Measurements from ENCODE around the gene FTCD.
"Not testable (repeated sequence)": the region's sequence is repeated elsewhere in the genome, so short reads cannot be mapped to it uniquely, and the experiment has no call there.

Gene FTCD

DNA sequence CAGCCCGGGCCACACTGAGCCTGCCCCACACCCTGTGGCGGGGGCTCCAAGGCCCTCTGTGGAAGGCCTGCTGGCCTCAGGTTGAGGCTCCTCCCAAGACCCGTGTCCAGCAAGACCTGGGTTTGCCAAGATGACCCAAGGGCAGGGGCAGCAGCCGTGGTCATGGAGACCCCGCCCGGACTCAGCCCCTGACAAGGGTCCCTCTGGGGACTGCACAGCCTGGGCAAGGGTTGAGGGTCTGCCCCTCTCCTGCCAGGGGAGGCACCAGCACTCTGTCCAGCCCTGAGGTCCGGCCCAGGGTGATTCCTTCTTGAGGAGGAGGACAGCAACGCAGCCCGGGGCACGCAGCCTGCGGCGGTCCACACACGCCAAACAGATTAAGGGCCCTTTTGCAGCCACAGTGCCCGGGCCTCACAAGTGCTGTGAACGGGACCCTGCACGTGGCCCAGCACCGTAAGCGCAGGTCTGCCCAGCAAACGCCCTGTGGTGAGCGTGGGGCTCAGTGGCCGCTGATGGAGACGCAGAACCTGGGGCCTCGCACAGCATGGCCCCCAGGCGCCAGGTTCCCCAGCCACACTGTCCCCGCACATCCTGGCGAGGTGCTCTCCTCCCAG is 25.5 kb upstream of the FTCD start:
- peaks cover 0 to 9% (median 8%) of the 10 kb centered on the region in 5 donors for H3K27me3 ChIP-seq (ENCODE audit: control insufficient read depth in 5 of 5, insufficient read depth in 4 of 5, low read length in 5 of 5)
- peaks cover 0 to 4% (median 0%) of the 10 kb centered on the region in 5 donors for H3K36me3 ChIP-seq (ENCODE audit: control insufficient read depth in 5 of 5, insufficient read depth in 5 of 5, low read length in 5 of 5)
- H3K9ac ChIP-seq (ENCODE audit: low read length in 5 of 5) = no peak overlapping the region
- H3K27ac ChIP-seq (ENCODE audit: low read depth, low read length) = no peak overlapping the region
- H3K4me1 ChIP-seq (ENCODE audit: control insufficient read depth in 5 of 5, insufficient read depth in 5 of 5, low read length in 5 of 5) = peaks cover 0 to 20% (median 11%) of the 10 kb centered on the region in 5 donors
- no peak overlapping the region for H3K4me3 ChIP-seq (ENCODE audit: low read depth in 1 of 5, low read length in 5 of 5)
- H3K9me3 ChIP-seq (ENCODE audit: control insufficient read depth in 5 of 5, low read length in 5 of 5) = peaks cover 0 to 2% (median 0%) of the 10 kb centered on the region in 5 donors

DNA sequence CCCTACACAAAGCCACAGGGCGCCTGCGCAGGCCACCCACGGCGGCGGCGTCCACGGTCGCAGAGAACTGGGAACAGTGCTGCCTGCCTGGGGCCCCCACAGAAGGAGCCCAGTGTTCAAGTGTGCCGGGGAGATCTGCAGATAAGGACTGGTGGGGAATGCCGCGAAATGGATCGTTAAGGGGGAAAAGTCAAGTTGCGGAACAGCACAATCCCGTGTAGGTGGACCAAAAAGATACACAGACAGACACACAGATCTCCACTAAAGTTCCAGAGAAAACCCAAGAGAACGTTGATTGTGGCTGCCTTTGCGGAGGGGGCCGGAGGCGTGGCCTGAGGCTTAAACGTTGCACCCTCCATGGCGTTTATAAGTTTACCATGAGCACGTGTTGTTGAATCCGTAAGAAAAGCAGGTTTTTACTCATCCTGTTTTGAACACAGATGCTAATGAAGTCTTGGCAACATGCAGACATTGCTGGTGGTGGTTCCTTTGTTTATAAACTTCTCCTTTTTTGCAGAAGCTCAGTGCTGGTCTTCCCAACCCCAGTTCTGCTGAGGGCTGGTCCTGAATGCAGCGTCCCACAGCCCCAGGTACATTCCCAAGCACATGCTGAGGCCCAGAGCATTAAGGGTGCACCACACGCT is 24.8 kb upstream of the FTCD start:
- peaks cover 0 to 4% (median 0%) of the 10 kb centered on the region in 5 donors for H3K36me3 ChIP-seq (ENCODE audit: control insufficient read depth in 5 of 5, insufficient read depth in 5 of 5, low read length in 5 of 5)
- peaks cover 0 to 9% (median 8%) of the 10 kb centered on the region in 5 donors for H3K27me3 ChIP-seq (ENCODE audit: control insufficient read depth in 5 of 5, insufficient read depth in 4 of 5, low read length in 5 of 5)
- H3K9me3 ChIP-seq (ENCODE audit: control insufficient read depth in 5 of 5, low read length in 5 of 5) = peaks cover 0 to 2% (median 0%) of the 10 kb centered on the region in 5 donors
- H3K27ac ChIP-seq (ENCODE audit: low read depth, low read length) = no peak overlapping the region
- H3K4me1 ChIP-seq (ENCODE audit: control insufficient read depth in 5 of 5, insufficient read depth in 5 of 5, low read length in 5 of 5) = peaks cover 0 to 19% (median 11%) of the 10 kb centered on the region in 5 donors
- H3K4me3 ChIP-seq (ENCODE audit: low read depth in 1 of 5, low read length in 5 of 5) = no peak overlapping the region
- H3K9ac ChIP-seq (ENCODE audit: low read length in 5 of 5) = no peak overlapping the region

DNA sequence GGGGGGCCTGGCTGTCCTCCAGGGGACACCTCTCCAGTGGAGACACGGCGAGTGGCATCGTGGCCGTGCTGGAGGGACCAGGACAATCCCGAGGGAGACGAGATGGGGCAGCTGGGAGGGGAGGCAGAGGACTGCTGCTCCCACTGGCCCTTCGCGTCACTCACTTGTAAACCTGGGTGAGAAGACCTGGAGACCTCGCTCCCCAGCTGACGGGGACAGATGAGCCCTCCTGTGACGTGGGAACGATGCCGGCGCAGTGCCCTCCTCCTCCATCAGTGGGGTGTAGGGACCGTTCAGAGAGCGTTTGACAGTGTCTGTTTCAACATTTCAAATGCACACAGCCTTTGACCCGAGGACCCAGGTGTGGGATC is 24.3 kb upstream of the FTCD start:
- H3K27ac ChIP-seq (ENCODE audit: low read depth, low read length) = no peak overlapping the region
- H3K9me3 ChIP-seq (ENCODE audit: control insufficient read depth in 5 of 5, low read length in 5 of 5) = peaks cover 0 to 2% (median under 1%) of the 10 kb centered on the region in 5 donors
- no peak overlapping the region for H3K9ac ChIP-seq (ENCODE audit: low read length in 5 of 5)
- peaks cover 0 to 14% (median 8%) of the 10 kb centered on the region in 5 donors for H3K4me1 ChIP-seq (ENCODE audit: control insufficient read depth in 5 of 5, insufficient read depth in 5 of 5, low read length in 5 of 5)
- H3K27me3 ChIP-seq (ENCODE audit: control insufficient read depth in 5 of 5, insufficient read depth in 4 of 5, low read length in 5 of 5) = peaks cover 0 to 9% (median 8%) of the 10 kb centered on the region in 5 donors
- no peak overlapping the region for H3K4me3 ChIP-seq (ENCODE audit: low read depth in 1 of 5, low read length in 5 of 5)
- peaks cover 0 to 4% (median 0%) of the 10 kb centered on the region in 5 donors for H3K36me3 ChIP-seq (ENCODE audit: control insufficient read depth in 5 of 5, insufficient read depth in 5 of 5, low read length in 5 of 5)

DNA sequence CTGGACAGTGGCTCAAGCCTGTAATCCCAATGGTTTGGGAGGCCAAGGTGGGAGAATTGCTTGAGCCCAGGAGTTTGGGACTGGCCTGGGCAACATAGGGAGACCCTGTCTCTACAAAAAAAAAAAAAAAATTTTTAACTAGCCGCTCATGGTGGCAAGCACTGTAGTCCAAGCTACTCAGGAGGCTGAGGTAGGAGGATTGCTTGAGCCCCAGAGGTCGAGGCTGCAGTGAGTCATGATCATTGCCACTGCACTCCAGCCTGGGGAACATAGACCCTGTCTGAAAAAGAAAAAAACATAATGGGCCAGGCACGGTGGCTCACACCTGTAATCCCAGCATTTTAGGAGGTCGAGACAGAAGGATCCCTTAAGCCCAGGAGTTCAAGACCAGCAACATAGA is 23.6 kb upstream of the FTCD start:
- Histone ChIP-seq H3K9ac (ENCODE audit: low read length in 5 of 5) (no peak overlapping the region), H3K27ac (ENCODE audit: low read depth, low read length) (no peak overlapping the region), H3K4me3 (ENCODE audit: low read depth in 1 of 5, low read length in 5 of 5) (no peak overlapping the region), H3K4me1 (ENCODE audit: control insufficient read depth in 5 of 5, insufficient read depth in 5 of 5, low read length in 5 of 5) (peaks cover 0 to 9% (median 5%) of the 10 kb centered on the region in 5 donors), H3K36me3 (ENCODE audit: control insufficient read depth in 5 of 5, insufficient read depth in 5 of 5, low read length in 5 of 5) (peaks cover 0 to 4% (median 0%) of the 10 kb centered on the region in 5 donors), H3K9me3 (ENCODE audit: control insufficient read depth in 5 of 5, low read length in 5 of 5) (peaks cover 0 to 6% (median 2%) of the 10 kb centered on the region in 5 donors), H3K27me3 (ENCODE audit: control insufficient read depth in 5 of 5, insufficient read depth in 4 of 5, low read length in 5 of 5) (peaks cover 0 to 8% (median 5%) of the 10 kb centered on the region in 5 donors)

DNA sequence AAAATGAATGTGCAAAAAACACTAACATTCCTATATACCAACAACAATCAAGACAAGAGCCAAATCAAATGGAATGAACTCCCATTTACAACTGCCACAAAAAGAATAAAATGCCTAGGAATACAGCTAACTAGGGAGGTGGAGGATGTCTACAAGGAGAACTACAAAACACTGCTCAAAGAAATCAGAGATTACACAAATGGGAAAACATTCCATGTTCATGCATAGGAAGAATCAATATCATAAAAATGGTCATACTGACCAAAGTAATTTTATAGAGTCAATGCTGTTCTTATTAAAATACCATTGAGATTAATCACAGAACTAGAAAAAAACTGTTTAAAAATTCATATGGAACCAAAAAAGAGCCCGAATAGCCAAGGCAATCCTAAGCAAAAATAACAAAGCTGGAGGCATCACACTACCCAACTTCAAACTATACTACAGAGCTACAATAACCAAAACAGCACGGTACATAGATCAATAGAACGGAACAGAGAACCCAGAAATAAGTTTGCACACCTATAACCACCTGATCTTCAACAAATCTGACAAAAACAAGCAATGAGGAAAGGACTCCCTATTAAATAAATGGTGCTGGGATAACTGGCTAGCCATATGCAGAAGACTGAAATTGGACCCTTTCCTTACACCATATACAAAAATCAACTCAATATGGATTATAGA is 21.2 kb upstream of the FTCD start:
- H3K4me3 ChIP-seq (ENCODE audit: low read depth in 1 of 5, low read length in 5 of 5); H3K36me3 ChIP-seq (ENCODE audit: control insufficient read depth in 5 of 5, insufficient read depth in 5 of 5, low read length in 5 of 5); H3K9ac ChIP-seq (ENCODE audit: low read length in 5 of 5); H3K4me1 ChIP-seq (ENCODE audit: control insufficient read depth in 5 of 5, insufficient read depth in 5 of 5, low read length in 5 of 5); H3K27ac ChIP-seq (ENCODE audit: low read depth, low read length); H3K27me3 ChIP-seq (ENCODE audit: control insufficient read depth in 5 of 5, insufficient read depth in 4 of 5, low read length in 5 of 5): not testable (repeated sequence)
- H3K9me3 ChIP-seq (ENCODE audit: control insufficient read depth in 5 of 5, low read length in 5 of 5) = peaks cover 0 to 12% (median 2%) of the 10 kb centered on the region in 5 donors

DNA sequence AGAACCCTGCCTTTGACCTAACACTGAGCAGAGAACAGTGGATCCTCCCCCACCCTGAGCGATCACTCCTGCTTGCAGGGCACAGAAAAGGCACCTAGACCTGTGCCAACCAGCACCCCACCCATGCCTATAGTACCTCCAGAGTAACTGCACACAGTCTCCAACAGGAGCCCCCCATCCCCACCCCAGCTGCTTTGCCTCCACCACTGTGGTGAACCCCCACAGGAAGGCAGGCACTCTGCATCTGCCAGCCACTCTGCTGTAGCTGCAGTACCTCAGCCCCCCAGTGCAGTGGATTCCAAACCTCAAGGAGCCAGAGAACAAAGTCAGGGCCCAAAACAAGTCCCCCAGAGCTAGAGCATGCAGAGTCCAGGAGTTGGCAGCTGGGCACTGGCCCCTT is 18.2 kb upstream of the FTCD start:
- no peaks in the 10 kb centered on the region for H3K36me3 ChIP-seq (ENCODE audit: control insufficient read depth in 5 of 5, insufficient read depth in 5 of 5, low read length in 5 of 5)
- H3K4me3 ChIP-seq (ENCODE audit: low read depth in 1 of 5, low read length in 5 of 5) = no peak overlapping the region
- no peak overlapping the region for H3K9ac ChIP-seq (ENCODE audit: low read length in 5 of 5)
- H3K9me3 ChIP-seq (ENCODE audit: control insufficient read depth in 5 of 5, low read length in 5 of 5) = peaks cover 0 to 12% (median 2%) of the 10 kb centered on the region in 5 donors
- H3K27me3 ChIP-seq (ENCODE audit: control insufficient read depth in 5 of 5, insufficient read depth in 4 of 5, low read length in 5 of 5) = no peaks in the 10 kb centered on the region
- peaks cover 0 to 2% (median 0%) of the 10 kb centered on the region in 5 donors for H3K4me1 ChIP-seq (ENCODE audit: control insufficient read depth in 5 of 5, insufficient read depth in 5 of 5, low read length in 5 of 5)
- H3K27ac ChIP-seq (ENCODE audit: low read depth, low read length) = no peak overlapping the region

DNA sequence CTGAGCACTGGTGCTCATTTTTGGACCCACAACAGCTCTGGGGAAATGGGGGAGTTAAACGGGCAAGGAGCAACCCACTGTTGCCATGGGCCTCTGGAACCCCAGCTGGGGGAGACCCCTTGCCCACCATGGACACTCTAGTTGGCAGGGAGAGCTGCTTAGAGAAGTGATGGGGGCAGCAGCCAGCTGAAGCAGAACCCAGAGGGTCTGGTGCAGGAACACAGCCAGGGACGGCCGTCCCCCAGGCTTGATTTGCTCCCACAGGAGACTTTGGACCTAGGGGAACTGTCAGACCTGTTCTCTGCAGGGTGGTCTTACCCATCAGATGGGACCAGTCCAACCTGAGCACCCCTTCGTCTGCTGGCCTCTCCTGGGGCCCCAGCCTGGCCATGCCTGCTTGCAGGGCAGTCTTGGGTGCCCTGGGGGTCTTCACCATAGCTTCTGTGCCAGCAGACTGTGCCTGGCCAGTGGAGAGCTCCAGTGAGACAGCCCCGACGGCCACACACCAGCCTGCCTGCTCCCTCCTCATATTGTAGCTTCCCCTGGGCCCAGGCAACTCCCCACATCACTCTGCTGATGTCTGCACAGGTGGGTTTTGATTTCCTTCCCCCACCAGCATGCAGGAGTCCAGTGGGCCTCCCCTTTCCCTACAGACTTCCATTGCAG is 17.6 kb upstream of the FTCD start:
- Histone ChIP-seq H3K9ac (ENCODE audit: low read length in 5 of 5) (no peak overlapping the region), H3K27me3 (ENCODE audit: control insufficient read depth in 5 of 5, insufficient read depth in 4 of 5, low read length in 5 of 5) (no peaks in the 10 kb centered on the region), H3K27ac (ENCODE audit: low read depth, low read length) (no peak overlapping the region), H3K36me3 (ENCODE audit: control insufficient read depth in 5 of 5, insufficient read depth in 5 of 5, low read length in 5 of 5) (no peaks in the 10 kb centered on the region), H3K4me3 (ENCODE audit: low read depth in 1 of 5, low read length in 5 of 5) (no peak overlapping the region), H3K9me3 (ENCODE audit: control insufficient read depth in 5 of 5, low read length in 5 of 5) (peaks cover 0 to 12% (median 2%) of the 10 kb centered on the region in 5 donors), H3K4me1 (ENCODE audit: control insufficient read depth in 5 of 5, insufficient read depth in 5 of 5, low read length in 5 of 5) (peaks cover 0 to 2% (median 0%) of the 10 kb centered on the region in 5 donors)

DNA sequence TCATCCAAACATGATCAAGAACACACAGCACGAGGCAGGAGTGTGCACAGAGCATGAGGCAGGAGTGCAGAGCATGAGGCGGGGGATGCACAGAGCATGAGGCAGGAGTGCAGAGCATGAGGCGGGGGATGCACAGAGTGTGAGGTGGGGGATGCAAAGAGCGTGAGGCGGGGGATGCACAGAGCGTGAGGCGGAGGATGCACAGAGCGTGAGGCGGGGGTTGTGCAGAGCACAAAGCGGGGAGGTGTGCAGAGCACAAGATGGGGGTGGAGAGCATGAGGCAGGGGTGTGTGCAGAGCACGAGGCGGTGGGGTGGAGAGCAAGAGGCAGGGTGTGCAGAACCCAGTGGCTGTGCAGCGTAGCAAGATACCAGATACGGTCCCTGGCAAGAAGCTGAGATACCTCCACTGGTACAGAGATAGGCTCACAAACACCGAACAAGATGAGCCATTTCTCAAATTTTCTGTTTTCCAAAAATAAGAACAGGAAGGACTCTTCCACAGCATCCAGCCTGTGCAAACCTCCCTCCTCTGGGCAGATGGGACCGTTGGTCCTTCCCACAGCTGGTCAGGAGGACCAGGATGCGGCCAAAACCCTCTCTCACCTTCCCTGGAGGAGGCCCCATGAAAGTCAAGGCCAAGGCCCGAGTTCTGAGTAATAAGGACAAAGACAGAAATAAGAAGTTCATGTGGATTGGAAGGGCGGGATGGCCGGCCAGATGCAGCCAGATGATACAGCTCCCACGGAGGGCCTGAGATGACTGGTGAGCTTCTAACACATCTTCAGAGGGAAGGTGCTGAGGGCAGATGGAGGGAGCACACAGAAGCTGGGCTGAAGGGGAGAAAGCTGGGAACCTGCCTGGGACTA is 16.9 kb upstream of the FTCD start:
- Histone ChIP-seq H3K27ac (ENCODE audit: low read depth, low read length) (no peak overlapping the region), H3K4me3 (ENCODE audit: low read depth in 1 of 5, low read length in 5 of 5) (no peak overlapping the region), H3K27me3 (ENCODE audit: control insufficient read depth in 5 of 5, insufficient read depth in 4 of 5, low read length in 5 of 5) (no peaks in the 10 kb centered on the region), H3K9me3 (ENCODE audit: control insufficient read depth in 5 of 5, low read length in 5 of 5) (peaks cover 0 to 12% (median 2%) of the 10 kb centered on the region in 5 donors), H3K36me3 (ENCODE audit: control insufficient read depth in 5 of 5, insufficient read depth in 5 of 5, low read length in 5 of 5) (no peaks in the 10 kb centered on the region), H3K9ac (ENCODE audit: low read length in 5 of 5) (no peak overlapping the region), H3K4me1 (ENCODE audit: control insufficient read depth in 5 of 5, insufficient read depth in 5 of 5, low read length in 5 of 5) (peaks cover 0 to 2% (median 0%) of the 10 kb centered on the region in 5 donors)

DNA sequence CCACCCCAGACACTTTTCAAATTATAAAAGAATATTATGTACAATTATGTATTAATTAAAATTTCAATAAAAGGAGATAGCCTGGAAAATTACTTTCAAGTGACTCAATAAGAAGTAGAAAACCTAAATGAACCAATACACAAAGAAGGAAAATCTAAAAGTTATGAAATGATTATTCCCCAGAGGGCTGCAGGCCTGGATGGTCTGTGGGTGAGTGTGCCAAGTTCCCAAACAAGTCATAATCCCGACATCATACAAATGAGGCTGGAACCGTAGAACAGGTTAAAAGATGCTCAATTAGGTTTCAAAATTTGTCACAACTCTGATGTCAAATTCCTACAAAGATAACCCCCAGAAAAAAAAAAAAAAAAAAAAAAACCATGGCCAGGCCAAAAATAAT is 16.2 kb upstream of the FTCD start:
- no peaks in the 10 kb centered on the region for H3K36me3 ChIP-seq (ENCODE audit: control insufficient read depth in 5 of 5, insufficient read depth in 5 of 5, low read length in 5 of 5)
- peaks cover 0 to 2% (median 0%) of the 10 kb centered on the region in 5 donors for H3K4me1 ChIP-seq (ENCODE audit: control insufficient read depth in 5 of 5, insufficient read depth in 5 of 5, low read length in 5 of 5)
- peaks cover 0 to 12% (median under 1%) of the 10 kb centered on the region in 5 donors for H3K9me3 ChIP-seq (ENCODE audit: control insufficient read depth in 5 of 5, low read length in 5 of 5)
- no peak overlapping the region for H3K9ac ChIP-seq (ENCODE audit: low read length in 5 of 5)
- no peaks in the 10 kb centered on the region for H3K27me3 ChIP-seq (ENCODE audit: control insufficient read depth in 5 of 5, insufficient read depth in 4 of 5, low read length in 5 of 5)
- H3K4me3 ChIP-seq (ENCODE audit: low read depth in 1 of 5, low read length in 5 of 5) = no peak overlapping the region
- no peak overlapping the region for H3K27ac ChIP-seq (ENCODE audit: low read depth, low read length)
